Cortex of kidney (tissue), 1 donor: ENCODE results near the gene ZNF134.

Experiments used
- DNase-seq: peaks from one replicate; lab custom pipeline; 2025; lab: John Stamatoyannopoulos, UW

Gene ZNF134

DNA sequence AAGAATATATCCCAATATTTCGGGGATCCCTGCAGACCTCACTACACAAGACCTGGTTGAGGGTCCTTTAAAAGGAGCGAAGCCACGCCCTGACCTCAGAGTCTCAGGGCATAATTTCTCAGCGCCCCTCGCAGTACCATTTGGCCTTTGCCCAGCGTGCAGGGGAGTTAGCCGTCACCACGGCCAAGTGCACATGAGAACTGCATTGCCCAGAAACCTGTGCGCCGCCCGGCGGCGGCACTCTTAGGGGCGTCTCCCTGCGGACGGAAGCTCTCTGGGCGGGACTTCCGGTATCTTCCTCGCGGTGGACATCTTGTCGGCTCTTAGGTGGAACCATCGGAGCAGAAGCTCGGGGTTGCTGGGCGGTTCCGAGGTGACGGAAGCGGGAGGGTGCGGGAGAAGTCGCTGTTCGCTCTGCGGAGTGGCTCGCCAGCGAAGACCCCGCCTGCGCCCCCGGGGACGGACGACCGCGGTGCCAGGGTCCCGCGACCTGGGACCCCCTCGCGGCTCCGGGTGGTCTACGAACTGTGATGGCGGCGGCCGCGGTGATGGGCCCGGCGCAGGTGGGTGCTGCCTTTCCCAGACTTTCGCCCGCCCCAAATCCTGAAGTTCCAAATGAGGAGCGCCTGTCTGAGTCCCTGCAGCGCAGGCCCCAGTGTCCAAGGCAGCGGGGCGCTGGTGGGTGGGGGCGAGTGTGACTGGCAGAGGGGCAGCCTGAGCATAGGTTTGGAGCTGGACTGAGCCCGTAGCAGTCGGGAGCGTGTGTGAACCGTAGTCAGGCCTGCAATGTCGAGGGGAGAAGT lies at the start of gene ZNF134:
Gene ZNF134 (plus strand): TSS at position 302 of the 803 bp plus-strand sequence. CDS start 5,227 bp downstream, outside the sequence.
- DNase-seq: no peak

DNA sequence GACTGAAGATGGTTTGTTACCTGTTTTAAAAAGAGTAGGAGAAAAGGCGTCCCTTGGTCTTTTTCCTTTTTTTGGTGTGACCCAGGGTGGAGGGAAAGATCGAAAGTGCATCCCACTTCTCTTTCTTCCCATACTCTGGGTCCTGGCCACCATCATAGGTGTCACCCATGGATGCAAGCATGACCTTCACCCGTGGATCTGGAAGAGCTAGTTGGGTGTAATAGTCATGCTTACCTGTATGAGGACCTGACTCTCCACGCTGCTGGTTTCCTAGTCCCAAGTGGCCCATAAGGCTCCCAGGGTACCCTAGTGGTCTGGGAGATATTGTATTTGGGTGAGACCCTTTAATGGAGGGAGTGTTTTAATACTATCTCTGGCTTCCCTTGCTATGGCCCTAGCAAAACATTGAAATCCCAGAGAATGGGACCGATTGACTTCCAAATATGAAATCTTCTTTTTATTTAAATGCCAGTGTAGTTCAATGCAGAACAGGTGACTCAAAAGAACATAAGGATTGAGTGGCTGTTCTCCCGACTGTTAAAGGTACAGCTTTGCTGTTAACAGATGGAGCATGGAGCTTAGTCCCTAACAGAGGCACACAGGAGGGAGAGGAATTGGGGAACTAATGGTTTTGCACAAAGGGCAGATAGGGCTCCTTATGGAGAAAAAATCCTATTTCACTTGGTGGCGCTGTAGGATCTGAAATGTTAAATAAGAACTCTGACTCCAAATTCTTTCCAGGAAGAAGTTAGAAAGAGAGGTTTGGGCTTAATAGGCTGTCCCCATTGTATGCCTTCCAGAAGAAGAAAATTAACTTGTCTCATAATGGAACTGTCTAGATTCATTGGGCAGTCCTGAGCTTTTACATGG lies 47.4 kb upstream of the ZNF134 start:
- DNase-seq: no peak

- no peak for DNase-seq
These were observed 43.3 kb upstream of the ZNF134 start for GRCh38 chr19:57570707-57571106.

GRCh38 chr19:57572415-57572947 lies 41.6 kb upstream of the ZNF134 start:
- DNase-seq: no peak

DNA sequence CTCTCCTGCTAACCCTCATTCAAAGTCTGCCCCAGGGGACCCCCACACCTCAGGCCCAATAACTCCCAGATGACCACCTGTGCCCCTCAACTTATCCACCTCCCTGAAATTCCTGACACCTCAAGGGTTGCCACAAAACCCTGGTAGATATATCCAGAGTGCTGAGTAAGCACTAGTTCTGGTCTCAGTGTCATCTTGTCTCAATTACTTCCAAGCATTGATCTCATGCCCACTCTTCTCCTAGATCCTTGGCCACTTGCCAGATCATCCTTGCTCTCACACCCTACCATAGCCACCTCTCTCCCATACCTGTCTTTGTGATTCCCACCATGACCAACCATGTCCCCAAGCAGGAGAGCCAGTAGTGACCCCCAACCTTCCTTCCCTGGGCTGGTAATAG lies 37.4 kb upstream of the ZNF134 start:
- no peak for DNase-seq

DNA sequence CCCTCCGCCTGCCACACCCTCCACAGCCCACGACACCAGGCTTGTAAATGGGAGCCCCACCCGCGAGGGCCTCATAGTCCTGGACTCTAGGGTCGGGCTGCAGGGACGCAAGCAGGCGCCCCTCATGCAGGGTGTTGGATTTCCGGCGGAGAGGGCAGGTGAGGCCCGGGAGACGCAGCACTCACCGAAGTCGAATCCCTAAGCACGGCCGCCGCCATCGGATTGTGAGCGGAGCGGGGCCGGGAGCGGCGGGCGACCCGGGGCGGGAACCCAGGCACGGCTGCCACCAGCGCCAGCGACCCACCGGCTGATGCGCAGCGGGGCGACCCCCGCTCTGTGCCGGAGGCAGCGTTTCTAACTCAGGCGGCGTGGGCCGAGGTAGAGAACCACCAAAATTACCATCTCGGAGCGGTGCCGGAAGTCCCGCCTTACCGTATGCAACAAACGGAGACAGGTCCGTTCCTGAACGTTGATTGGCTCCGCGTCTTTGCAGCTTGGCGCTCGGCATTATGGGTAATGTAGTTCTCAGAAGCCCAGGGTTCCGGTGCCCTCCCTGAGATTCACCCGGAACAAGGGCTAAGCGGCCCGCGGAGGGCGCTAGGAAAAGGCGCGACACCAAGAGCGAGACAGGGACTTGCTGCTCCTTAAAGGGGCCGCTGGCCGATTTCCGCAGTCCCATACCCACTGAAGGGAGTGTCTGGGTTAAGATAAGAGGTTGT lies 35.4 kb upstream of the ZNF134 start, which contains the start of gene ZNF416:
Gene ZNF416 (minus strand): TSS at position 425 of the 719 bp plus-strand sequence. CDS start 207 bp downstream, at position 218.
- DNase-seq: no peak

- DNase-seq: no peak
These were observed 30.9 kb upstream of the ZNF134 start for GRCh38 chr19:57583104-57583520.

GRCh38 chr19:57583521-57584416 lies 30.3 kb upstream of the ZNF134 start, which contains the start of gene ZIK1:
ZIK1 (plus strand) TSS chr19:57584145; CDS start chr19:57584357, 212 bp downstream.
- DNase-seq: no peak

- no peak for DNase-seq
These were observed 26.5 kb upstream of the ZNF134 start for GRCh38 chr19:57587529-57587928.

DNA sequence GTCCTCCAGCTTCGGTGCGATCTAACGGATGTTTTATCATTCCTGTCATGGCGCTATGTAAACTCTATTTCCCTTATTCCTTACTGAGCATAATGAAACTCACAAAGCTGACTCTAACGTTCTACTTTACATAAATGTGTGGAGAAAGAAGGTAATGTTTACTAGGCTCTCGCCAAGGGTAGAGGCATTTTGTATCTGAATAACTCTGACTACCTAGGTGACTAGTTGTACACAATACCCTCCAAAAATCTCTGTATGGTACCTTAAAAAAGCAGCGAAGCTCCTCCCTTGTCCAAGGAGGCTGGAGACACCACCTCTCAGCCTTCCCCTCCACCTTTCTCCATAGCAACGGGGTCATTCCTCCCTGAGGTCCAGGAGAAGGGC lies 14.7 kb upstream of the ZNF134 start:
- DNase-seq: no peak

GRCh38 chr19:57599761-57600383 lies 14.2 kb upstream of the ZNF134 start, which contains the start of gene ZNF530:
ZNF530 (plus strand) TSS chr19:57599885; CDS start chr19:57604346, 4,461 bp downstream.
- no peak for DNase-seq

GRCh38 chr19:57606931-57607330 lies 7.1 kb upstream of the ZNF134 start:
- no peak for DNase-seq

DNA sequence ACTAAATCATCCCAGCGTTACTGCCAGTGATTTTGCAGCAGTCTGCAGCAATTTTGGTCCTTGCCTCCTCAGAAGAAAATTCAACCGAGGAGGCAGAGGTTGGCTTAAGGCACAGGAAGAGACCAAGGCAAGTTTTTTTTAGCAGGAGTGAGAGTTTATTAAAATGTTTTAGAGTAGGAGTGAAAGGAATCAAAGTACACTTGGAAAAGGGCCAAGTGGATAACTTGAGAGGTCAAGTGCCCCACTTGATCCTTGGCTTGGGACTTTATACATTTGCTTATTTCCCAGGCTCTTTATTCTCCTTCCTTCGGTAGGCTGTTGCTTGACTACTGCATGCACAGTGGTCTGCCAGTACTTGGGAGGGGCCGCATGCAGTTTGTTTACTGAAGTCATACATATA lies 2.9 kb upstream of the ZNF134 start:
- DNase-seq: no peak

DNA sequence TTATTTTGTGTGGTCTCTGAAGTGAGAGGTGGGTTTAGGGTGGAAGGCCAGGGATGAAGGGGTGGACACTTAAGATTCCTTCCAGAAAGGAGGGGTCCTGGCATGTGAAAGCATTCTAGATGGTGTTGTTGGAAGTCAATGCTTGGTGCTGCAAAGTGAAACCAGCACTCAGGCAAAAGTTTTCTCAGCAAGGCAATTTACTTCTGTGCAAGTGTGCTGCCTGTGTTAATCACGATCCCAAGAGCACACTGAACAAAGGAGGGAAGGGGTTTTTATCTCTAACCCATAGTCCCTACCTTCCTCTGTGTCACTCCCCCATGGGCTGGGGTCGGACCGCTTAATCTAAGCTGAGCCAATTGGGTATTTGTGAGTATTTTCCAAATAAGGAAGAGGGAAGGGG lies 1.3 kb downstream of the ZNF134 start:
- no peak for DNase-seq

DNA sequence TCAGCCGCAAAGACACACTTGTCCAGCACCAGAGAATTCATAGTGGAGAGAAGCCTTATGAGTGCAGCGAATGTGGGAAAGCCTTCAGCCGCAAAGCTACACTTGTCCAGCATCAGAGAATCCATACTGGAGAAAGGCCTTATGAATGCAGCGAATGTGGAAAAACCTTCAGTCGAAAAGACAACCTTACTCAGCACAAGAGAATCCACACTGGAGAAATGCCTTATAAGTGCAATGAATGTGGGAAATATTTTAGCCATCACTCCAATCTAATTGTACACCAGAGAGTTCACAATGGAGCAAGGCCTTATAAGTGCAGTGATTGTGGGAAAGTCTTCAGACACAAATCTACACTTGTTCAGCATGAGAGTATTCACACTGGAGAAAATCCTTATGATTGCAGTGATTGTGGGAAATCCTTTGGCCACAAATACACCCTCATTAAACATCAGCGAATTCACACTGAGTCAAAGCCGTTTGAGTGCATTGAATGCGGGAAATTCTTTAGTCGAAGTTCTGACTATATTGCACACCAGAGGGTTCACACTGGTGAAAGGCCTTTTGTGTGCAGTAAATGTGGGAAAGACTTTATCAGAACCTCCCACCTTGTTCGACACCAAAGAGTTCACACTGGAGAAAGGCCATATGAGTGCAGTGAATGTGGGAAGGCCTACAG lies 6.8 kb downstream of the ZNF134 start:
- no peak for DNase-seq

DNA sequence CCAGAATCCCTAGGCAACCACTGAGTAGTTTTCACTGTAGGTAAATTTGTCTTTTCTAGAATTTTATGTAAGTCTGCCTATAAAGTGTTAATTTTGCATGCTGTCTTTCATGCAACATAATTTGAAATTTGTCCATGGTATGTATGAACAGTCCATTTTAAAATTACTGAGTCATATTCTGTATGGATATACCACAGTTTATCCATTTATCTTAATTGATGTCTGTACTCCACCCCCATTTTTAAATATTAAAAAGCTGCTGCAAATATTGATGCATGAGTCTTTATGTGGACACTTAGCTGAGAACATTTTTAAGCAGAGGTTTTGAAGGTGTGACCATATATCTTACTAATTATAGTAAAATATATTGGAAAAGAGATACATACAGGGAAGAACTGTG lies 9.0 kb downstream of the ZNF134 start:
- DNase-seq: no peak

DNA sequence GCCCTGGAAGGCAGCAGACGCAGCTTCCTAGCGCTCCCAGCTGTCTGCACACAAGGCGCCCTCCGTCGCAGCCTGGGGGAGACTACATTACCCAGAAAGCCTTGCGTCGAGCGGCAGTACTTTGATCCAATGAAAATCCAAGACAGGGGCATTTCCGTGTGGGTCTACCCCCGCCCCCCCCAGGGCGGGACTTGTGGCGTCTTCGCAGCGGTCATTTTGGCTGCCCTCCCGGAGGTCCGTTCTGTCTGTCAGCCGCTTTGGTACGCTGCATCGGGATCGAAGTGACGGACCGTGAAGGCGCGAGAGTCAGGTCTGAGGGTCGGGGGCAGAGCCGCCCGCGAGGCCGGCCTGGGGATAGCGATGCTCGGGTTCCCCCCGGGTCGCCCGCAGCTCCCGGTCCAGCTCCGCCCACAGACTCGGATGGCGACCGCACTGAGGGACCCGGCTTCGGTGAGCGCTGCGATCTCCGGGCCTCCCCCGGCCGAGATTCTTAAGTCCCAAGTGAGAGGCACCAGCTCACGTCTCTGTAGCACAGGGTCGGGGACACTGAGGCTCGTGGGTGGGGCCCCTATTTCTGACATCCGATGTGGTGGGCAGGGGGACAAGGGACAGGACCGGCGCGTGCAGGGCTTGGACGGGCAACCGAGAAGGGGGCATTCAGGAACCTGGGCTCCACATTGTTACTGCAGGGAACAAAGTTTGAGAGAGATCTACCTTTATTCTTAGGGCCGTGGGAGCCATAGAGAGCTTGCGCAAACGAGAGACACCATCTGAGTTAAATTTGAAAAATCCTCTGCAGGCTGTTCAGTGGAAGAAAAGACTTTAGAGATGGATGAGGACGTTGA lies 19.2 kb downstream of the ZNF134 start, which contains the start of gene ZNF211:
Gene ZNF211 (plus strand): TSS at position 182 of the 845 bp plus-strand sequence. CDS start 179 bp downstream, at position 361.
- no peak for DNase-seq

GRCh38 chr19:57633832-57634131 lies 19.7 kb downstream of the ZNF134 start:
- DNase-seq: no peak

- DNase-seq: no peak
These were observed 23.3 kb downstream of the ZNF134 start for GRCh38 chr19:57637379-57637778.
